ENCODE data around the gene TCF19.

TCF19 gene, protein sequence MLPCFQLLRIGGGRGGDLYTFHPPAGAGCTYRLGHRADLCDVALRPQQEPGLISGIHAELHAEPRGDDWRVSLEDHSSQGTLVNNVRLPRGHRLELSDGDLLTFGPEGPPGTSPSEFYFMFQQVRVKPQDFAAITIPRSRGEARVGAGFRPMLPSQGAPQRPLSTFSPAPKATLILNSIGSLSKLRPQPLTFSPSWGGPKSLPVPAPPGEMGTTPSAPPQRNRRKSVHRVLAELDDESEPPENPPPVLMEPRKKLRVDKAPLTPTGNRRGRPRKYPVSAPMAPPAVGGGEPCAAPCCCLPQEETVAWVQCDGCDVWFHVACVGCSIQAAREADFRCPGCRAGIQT

DNA sequence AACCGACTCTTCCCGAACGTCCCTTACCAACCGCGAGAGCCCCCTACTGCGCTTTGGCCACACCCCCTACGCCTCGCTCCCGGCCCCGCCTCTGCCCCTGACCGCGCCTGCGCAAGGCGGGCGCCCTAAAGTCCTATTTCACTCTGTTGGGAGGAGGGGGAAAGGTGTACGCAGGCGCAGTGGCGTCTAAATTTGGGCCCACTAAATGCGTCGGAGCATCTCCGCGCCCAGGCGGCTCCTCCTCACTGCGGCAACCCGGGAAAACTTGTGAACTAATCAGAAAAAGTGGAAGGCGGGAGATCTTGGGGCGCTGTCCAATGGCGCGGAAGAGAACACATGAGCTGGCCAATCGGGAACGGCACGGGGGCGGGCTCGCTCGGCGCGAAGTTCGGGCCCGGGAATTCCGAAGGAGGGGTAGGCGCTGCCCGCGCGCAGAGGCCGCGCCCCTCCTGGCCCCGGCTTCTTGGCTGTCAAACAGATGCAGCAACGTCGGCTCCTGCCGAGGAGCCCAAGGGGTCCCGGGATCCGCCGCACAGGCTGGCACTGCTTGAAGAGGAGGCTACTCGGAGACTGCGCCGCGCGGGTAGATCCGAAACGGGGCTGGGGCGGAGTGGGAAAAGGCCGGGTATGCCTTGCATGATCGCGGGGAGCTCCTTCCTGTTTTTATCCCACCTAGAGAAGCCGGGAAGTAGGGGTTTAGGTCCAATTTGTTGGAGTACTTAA is at the start of gene TCF19:
Gene TCF19, plus strand, starts transcription at position 450 of the 723 bp plus-strand sequence. CDS start 881 bp downstream, outside the sequence.
- peak; percentile 95 for DNase-seq (ENCODE audit: low read depth)
- peak within 1 kb of the TSS; percentile 83 for H3K4me3 ChIP-seq (ENCODE audit: low read depth, low read length)

- no peak for DNase-seq (ENCODE audit: low read depth)
- H3K4me3 ChIP-seq (ENCODE audit: low read depth, low read length), result no peak overlapping the region
Measured at GRCh38 chr6:31110825-31111582, 47.4 kb upstream of the TCF19 start.

DNA sequence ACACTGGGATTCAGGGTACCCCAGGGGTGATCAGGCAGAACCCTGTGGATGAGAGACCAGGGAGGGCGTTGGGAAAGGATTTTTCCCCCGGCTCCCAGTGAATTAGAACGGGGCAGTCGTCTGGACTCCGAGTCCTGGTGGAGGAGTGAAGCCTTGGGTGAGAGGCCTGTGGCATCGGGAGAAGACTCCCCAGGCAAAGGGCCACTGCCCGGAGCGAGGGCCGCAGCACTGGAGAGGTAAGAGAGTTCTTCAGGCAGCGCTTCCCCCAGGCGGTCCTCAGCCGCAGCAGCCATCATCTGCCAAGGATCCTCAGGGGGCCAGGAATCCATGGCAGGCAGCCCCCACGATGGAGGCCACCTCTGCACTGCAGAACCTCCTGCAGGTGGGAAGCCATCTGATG is 46.7 kb upstream of the TCF19 start:
- no peak overlapping the region for H3K4me3 ChIP-seq (ENCODE audit: low read depth, low read length)
- no peak for DNase-seq (ENCODE audit: low read depth)

GRCh38 chr6:31112478-31112877 is 45.9 kb upstream of the TCF19 start, which contains the start of gene C6orf15:
TSS of gene C6orf15 (minus strand) at chr6:31112575. CDS start at chr6:31112555, 20 bp downstream.
- no peak within 1 kb of the TSS for H3K4me3 ChIP-seq (ENCODE audit: low read depth, low read length)

GRCh38 chr6:31113861-31114540 is 44.4 kb upstream of the TCF19 start:
- peak; percentile 31 for DNase-seq (ENCODE audit: low read depth)
- H3K4me3 ChIP-seq (ENCODE audit: low read depth, low read length), result no peak overlapping the region

More at GRCh38 chr6:31112478-31112877, 45.9 kb upstream of the TCF19 start, which contains the start of gene C6orf15:
- DNase-seq (ENCODE audit: low read depth), result no peak

DNA sequence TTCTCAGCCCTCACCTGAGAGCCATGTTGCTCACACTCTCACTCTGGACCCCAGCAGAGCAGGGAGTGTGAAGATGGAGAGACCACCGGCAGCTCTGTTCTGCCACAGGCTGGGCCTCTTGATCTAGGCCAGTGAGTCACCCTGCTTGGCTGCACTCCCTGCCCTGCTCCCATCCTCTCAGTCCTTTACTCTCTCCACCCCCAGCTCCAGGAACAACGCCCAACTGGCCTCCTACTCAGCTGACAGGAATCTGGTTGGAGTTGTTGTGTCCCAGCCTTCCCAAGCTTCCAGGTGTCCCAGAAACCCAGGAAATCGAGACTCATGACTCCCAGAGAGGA is 43.9 kb upstream of the TCF19 start, which contains the start of gene PSORS1C1:
Gene PSORS1C1, plus strand, starts transcription at position 260 of the 338 bp plus-strand sequence. CDS start 14,833 bp downstream, outside the sequence.
- DNase-seq (ENCODE audit: low read depth), result peak; percentile 74
- peak within 1 kb of the TSS; percentile 21 for H3K4me3 ChIP-seq (ENCODE audit: low read depth, low read length)

- no peak for DNase-seq (ENCODE audit: low read depth)
- H3K4me3 ChIP-seq (ENCODE audit: low read depth, low read length), result peak overlapping the region; percentile 21
Measured at GRCh38 chr6:31114970-31115849, 43.2 kb upstream of the TCF19 start.

DNA sequence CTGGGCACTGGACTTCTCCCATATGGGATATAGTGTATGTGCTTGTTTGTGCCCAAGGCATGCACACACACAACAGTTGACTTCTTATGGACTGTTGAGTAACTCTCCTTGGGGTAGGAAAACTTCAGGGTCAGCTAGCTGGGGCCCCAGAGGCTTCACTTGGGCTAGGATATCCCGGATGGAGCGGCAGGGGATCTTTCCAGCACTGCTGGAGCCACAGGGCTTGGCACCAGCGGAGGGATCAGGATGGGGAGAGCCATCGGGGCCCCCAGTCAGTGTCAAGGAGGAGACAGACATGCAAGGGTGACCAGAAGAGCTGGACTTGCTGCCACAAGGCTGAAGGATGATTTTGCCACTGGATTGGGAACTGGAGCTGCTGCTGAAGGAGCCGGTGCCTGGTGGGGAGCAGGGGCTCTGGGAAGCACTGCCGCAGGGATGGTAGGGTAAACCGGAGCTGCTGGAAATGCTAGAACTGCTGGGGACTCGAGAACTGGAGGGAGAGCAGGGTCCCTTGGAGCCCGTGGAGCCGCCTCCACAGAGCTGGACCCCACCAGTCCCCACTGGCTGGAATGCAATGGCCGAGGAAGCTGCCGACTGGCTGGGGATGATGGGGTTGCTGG is 42.3 kb upstream of the TCF19 start:
- no peak overlapping the region for H3K4me3 ChIP-seq (ENCODE audit: low read depth, low read length)

GRCh38 chr6:31116661-31117385 is 41.6 kb upstream of the TCF19 start:
- DNase-seq (ENCODE audit: low read depth), result no peak
- H3K4me3 ChIP-seq (ENCODE audit: low read depth, low read length), result no peak overlapping the region

More for the DNA sequence above, 42.3 kb upstream of the TCF19 start:
- DNase-seq (ENCODE audit: low read depth), result no peak

- no peak for DNase-seq (ENCODE audit: low read depth)
- H3K4me3 ChIP-seq (ENCODE audit: low read depth, low read length), result no peak overlapping the region
Measured at GRCh38 chr6:31118178-31118577, 40.2 kb upstream of the TCF19 start.

- no peak for DNase-seq (ENCODE audit: low read depth)
- no peak within 1 kb of the TSS for H3K4me3 ChIP-seq (ENCODE audit: low read depth, low read length)
Measured at GRCh38 chr6:31120151-31120915, 38.1 kb upstream of the TCF19 start, which contains the start of gene CDSN. TSS of gene CDSN (minus strand) at chr6:31120446. CDS start at chr6:31120419, 27 bp downstream.

- no peak overlapping the region for H3K4me3 ChIP-seq (ENCODE audit: low read depth, low read length)
- no peak for DNase-seq (ENCODE audit: low read depth)
Measured at GRCh38 chr6:31121131-31121790, 37.1 kb upstream of the TCF19 start.

- H3K4me3 ChIP-seq (ENCODE audit: low read depth, low read length), result no peak overlapping the region
- DNase-seq (ENCODE audit: low read depth), result peak; percentile 85
Measured at GRCh38 chr6:31122791-31123706, 35.3 kb upstream of the TCF19 start.

DNA sequence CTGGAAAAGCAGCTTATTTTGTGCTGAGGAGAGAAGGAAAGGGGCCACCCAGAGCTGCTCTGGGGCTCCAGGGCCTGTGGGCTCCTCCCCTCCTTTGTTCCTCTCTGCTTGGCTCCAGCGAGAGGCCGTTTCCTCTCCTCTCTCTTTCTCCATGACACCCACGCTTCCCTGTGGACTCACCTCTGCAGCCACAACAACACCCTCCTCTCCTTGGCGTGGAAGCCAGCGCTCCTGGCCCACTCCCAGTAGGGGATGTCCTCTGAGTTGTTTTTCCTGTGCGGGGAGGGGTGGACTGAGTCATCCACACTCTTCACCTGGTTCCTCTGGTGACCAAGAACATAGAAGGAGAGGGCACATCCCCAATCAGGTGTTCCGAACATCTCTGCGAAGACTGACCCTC is 33.2 kb upstream of the TCF19 start:
- H3K4me3 ChIP-seq (ENCODE audit: low read depth, low read length), result no peak overlapping the region
- peak; percentile 16 for DNase-seq (ENCODE audit: low read depth)
